RWPE2 (cell line): Measurements from ENCODE around the gene GNAI3.

ENCODE experiments used
- ATAC-seq: fragments of 200-7000 bp; cut with Tn5 transposase; 3 replicates; pipeline ENCODE4 v1.9.1; 2021; ENCODE audit warnings: low read depth
- DNase-seq: peaks from one replicate; pipeline ENCODE4 v3.0.0-alpha.2; 2020; ENCODE audit warnings: low spot score
- H3K27ac ChIP-seq: fragments of 450-650 bp; 2 replicates; pipeline ENCODE4 v1.5.1; 2017; ENCODE audit warnings: mild to moderate bottlenecking; ENCODE audit not compliant: poor library complexity, severe bottlenecking
- H3K27me3 ChIP-seq: fragments of 250-450 bp; sonication (Bioruptor Pico); 2 replicates; pipeline ENCODE4 v1.5.1; 2021; ENCODE audit warnings: mild to moderate bottlenecking, moderate library complexity; ENCODE audit not compliant: insufficient read depth, poor library complexity, severe bottlenecking
- H3K36me3 ChIP-seq: fragments of 250-450 bp; sonication (Bioruptor Pico); 2 replicates; pipeline ENCODE4 v1.5.1; 2020; ENCODE audit warnings: low read depth, mild to moderate bottlenecking, moderate library complexity
- H3K4me1 ChIP-seq: fragments of 250-450 bp; sonication (Bioruptor Pico); 2 replicates; pipeline ENCODE4 v1.5.1; 2021; ENCODE audit warnings: mild to moderate bottlenecking, moderate library complexity; ENCODE audit not compliant: insufficient read depth, poor library complexity, severe bottlenecking
- H3K4me3 ChIP-seq: fragments of 250-450 bp; sonication (Bioruptor Pico); 2 replicates; pipeline ENCODE4 v1.5.1; 2021; ENCODE audit warnings: mild to moderate bottlenecking, moderate library complexity; ENCODE audit not compliant: severe bottlenecking
- H3K9me3 ChIP-seq: fragments of 250-450 bp; sonication (Bioruptor Pico); 2 replicates; pipeline ENCODE4 v1.5.1; 2021; ENCODE audit warnings: mild to moderate bottlenecking, moderate library complexity; ENCODE audit not compliant: severe bottlenecking
- TF ChIP-seq, protein P1 (sequence below): fragments of 450-650 bp; IDR thresholded peaks from one replicate; pipeline ENCODE4 v1.5.1; 2017; ENCODE audit warnings: mild to moderate bottlenecking, moderate library complexity; ENCODE audit not compliant: poor library complexity, severe bottlenecking

Gene GNAI3

DNA sequence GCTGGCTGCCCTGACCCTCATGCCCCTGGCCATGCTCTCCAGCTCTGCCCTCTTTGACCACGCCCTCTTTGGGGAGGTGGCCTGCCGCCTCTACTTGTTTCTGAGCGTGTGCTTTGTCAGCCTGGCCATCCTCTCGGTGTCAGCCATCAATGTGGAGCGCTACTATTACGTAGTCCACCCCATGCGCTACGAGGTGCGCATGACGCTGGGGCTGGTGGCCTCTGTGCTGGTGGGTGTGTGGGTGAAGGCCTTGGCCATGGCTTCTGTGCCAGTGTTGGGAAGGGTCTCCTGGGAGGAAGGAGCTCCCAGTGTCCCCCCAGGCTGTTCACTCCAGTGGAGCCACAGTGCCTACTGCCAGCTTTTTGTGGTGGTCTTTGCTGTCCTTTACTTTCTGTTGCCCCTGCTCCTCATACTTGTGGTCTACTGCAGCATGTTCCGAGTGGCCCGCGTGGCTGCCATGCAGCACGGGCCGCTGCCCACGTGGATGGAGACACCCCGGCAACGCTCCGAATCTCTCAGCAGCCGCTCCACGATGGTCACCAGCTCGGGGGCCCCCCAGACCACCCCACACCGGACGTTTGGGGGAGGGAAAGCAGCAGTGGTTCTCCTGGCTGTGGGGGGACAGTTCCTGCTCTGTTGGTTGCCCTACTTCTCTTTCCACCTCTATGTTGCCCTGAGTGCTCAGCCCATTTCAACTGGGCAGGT, 5.0 kb upstream of the GNAI3 start:
- H3K9me3 ChIP-seq, result no peaks in the 10 kb centered on the region
- no peak for ATAC-seq
- peaks cover 9% of the 10 kb centered on the region for H3K4me1 ChIP-seq
- no peak overlapping the region for H3K4me3 ChIP-seq
- DNase-seq, result no peak
- TF ChIP-seq, protein P1, sequence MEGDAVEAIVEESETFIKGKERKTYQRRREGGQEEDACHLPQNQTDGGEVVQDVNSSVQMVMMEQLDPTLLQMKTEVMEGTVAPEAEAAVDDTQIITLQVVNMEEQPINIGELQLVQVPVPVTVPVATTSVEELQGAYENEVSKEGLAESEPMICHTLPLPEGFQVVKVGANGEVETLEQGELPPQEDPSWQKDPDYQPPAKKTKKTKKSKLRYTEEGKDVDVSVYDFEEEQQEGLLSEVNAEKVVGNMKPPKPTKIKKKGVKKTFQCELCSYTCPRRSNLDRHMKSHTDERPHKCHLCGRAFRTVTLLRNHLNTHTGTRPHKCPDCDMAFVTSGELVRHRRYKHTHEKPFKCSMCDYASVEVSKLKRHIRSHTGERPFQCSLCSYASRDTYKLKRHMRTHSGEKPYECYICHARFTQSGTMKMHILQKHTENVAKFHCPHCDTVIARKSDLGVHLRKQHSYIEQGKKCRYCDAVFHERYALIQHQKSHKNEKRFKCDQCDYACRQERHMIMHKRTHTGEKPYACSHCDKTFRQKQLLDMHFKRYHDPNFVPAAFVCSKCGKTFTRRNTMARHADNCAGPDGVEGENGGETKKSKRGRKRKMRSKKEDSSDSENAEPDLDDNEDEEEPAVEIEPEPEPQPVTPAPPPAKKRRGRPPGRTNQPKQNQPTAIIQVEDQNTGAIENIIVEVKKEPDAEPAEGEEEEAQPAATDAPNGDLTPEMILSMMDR, result no peak
- H3K27me3 ChIP-seq, result no peaks in the 10 kb centered on the region
- H3K36me3 ChIP-seq, result no peaks in the 10 kb centered on the region
- H3K27ac ChIP-seq, result no peak overlapping the region

DNA sequence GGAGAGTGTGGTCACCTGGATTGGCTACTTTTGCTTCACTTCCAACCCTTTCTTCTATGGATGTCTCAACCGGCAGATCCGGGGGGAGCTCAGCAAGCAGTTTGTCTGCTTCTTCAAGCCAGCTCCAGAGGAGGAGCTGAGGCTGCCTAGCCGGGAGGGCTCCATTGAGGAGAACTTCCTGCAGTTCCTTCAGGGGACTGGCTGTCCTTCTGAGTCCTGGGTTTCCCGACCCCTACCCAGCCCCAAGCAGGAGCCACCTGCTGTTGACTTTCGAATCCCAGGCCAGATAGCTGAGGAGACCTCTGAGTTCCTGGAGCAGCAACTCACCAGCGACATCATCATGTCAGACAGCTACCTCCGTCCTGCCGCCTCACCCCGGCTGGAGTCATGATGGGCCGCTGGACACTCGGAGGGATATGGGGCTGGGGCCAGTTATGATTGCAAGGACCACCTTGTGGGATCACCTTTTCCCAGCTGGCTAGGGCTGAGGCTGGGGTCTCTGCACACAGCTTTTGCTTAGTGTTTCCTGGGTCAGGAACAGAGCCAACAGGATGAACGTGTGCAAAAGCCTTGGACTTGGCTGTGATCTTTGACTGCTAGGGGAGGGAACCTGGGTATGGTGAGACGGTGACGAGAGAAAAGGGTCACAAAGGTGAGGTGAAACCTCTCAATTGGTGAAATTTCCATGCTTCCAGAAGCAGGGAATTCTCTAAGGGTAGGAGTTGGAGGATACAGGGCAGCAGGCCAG, 4.3 kb upstream of the GNAI3 start:
- no peak for ATAC-seq
- TF ChIP-seq, protein P1, result no peak
- Histone ChIP-seq H3K9me3 (no peaks in the 10 kb centered on the region), H3K4me1 (peaks cover 9% of the 10 kb centered on the region), H3K4me3 (no peak overlapping the region), H3K27me3 (no peaks in the 10 kb centered on the region), H3K27ac (no peak overlapping the region), H3K36me3 (no peaks in the 10 kb centered on the region)
- no peak for DNase-seq

DNA sequence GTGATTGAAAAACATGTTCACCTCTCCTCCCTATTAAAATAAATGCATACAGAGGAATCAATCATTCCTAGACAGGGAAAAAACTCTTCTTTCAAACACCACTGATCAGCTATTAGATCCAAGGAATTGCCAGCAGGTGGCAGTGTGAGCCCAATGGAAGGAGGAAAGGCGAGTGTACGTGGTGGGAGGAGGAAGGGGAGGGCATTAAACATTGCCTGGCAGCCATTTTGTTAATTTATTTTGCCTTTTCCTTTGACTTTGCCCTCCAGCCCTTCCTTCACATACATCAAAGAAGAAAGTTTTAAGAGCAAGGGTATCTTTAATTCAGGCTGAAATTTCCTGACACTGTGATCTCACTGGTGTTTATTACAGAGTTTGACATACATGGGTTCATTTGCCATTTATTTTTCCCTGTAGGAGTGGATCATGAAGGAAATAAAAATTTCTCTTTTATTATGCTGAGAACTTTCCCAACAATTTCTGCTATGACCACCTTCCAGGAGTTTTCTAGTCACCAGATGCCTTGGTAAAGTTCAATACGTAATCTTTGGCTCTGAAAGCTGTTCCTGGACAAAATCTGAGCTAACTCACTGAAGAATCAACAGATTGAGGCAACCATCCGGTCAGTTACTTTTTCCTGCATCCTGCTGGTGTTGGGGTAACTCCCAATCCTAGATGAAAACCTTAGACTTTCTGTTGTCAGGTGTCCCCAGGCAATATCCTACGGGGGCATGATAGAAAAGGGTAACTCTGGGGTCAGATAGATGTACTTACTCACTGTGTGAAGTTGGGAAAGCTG, 1.9 kb upstream of the GNAI3 start:
- H3K36me3 ChIP-seq, result 0 out of 2 replicates have a peak, but pooled peaks cover 3% of the 10 kb centered on the region
- no peaks in the 10 kb centered on the region for H3K9me3 ChIP-seq
- ATAC-seq, result peak; percentile 65
- no peaks in the 10 kb centered on the region for H3K27me3 ChIP-seq
- peak overlapping the region; percentile 62 for H3K27ac ChIP-seq
- H3K4me3 ChIP-seq, result peak overlapping the region; percentile 74
- peak; percentile 77 for DNase-seq
- H3K4me1 ChIP-seq, result peaks cover 14% of the 10 kb centered on the region
- TF ChIP-seq, protein P1, result peak; percentile 94

DNA sequence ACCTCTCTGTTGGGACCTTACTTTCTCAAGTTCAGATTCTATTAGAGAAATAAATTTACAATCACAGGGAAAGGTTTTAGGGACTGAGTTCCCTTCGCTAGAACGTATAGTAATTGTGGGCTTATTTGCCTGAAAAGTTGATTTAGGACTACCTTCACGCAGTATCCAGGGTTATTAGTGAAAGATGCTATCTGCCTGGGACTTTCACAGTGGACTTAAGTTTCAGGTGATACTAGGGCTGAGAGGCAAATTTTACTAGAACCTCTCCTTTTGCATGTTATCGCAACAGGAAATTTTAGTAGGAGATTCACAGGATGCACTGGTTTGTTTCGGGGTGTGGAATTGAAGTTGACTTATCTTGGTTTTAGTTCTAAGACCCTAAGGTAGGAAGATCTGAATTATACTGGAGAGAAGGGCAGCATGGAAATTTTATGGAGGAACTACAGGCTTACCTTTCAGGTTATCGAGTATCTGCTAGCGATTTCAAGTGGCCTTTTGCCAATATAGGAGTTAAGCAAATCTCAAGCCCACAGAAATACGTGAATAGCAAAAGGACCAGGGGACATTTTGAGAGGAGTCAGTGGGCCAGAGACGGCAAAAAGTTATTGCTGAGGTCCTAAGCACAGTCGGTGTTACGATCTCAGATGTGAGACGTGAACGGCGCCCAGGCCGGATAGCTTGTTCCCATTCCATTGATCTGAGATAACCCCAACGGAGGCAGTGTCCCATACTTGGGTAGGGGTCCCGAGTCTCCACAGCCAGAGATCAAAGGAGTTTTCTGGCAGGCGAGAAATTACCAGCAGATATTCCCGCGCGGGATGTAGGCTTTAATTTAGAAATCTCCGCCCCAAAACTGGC, 723 bp upstream of the GNAI3 start:
- Histone ChIP-seq H3K4me1 (peaks cover 14% of the 10 kb centered on the region), H3K27ac (peak overlapping the region; percentile 62), H3K9me3 (no peaks in the 10 kb centered on the region), H3K27me3 (no peaks in the 10 kb centered on the region), H3K36me3 (peaks cover 10% of the 10 kb centered on the region), H3K4me3 (peak overlapping the region; percentile 74)
- ATAC-seq (no peak), DNase-seq (no peak)
- TF ChIP-seq, protein P1, result no peak
